ENCODE data around the gene HLA-DOB.
"Not testable (repeated sequence)": the region's sequence is repeated elsewhere in the genome, so short reads cannot be mapped to it uniquely, and the experiment has no call there.

The HLA-DOB gene

GRCh38 chr6:32785781-32786533 is 30.8 kb downstream of the HLA-DOB start:
- TF ChIP-seq FOXM1 (IDR thresholded peaks at IDR 0.05; ENCODE audit: borderline replicate concordance) (no peak), HDGF (IDR thresholded peaks at IDR 0.05; ENCODE audit: borderline replicate concordance) (no peak), FOXK2 (IDR thresholded peaks at IDR 0.05) (no peak), TARDBP (IDR thresholded peaks at IDR 0.05) (no peak), SP1 (IDR thresholded peaks at IDR 0.05) (no peak), LEF1 (IDR thresholded peaks at IDR 0.05; ENCODE audit: borderline replicate concordance) (no peak), L3MBTL2 (conservative IDR thresholded peaks at IDR 0.05) (no peak), ELF4 (IDR thresholded peaks at IDR 0.05) (no peak), SUZ12 (IDR thresholded peaks at IDR 0.05) (no peak), NFRKB (IDR thresholded peaks at IDR 0.05) (no peak)
- POLR2A ChIA-PET, result interaction anchor here (0.9 kb wide), 1 partner anchor 52 kb away, joined by 3 read pairs; no protein-coding TSS in a partner anchor
- DNase-seq (ENCODE audit: extremely low spot score), result peak; percentile 70
- CTCF ChIA-PET, result interaction anchor here (0.7 to 2.0 kb wide), 16 partner anchors 24 to 540 kb away, joined by 3 to 14 read pairs (median 4); partner anchors contain the start of genes PSMB9 and TAP1

DNA sequence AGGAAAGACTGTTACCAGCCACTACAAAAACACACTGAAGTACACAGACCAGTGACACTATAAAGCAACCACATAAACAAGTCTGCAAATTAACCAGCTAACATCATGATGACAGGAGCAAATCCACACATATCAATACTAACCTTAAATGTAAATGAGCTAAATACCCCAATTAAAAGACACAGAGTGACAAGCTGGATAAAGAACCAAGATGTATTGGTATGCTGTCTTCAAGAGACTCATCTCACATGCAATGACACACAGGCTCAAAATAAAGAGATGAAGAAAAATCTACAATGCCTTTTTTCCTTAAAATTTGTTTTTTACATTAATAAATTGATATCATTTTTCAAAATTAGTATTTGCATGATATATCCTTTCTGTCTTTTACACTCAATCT is 33.9 kb downstream of the HLA-DOB start:
- DNase-seq (ENCODE audit: extremely low spot score); POLR2A ChIA-PET; CTCF ChIA-PET: not testable (repeated sequence)

GRCh38 chr6:32779036-32779435 is 37.8 kb downstream of the HLA-DOB start:
- ChIA-PET CTCF (no interaction called here), POLR2A (no interaction called here)
- DNase-seq (ENCODE audit: extremely low spot score), result no peak
- no peak for TF ChIP-seq ELF4 (IDR thresholded peaks at IDR 0.05)
- no peak for TF ChIP-seq BHLHE40 (IDR thresholded peaks at IDR 0.05; ENCODE audit: borderline replicate concordance)
- no peak for TF ChIP-seq NFRKB (IDR thresholded peaks at IDR 0.05)
- no peak for TF ChIP-seq SP1 (IDR thresholded peaks at IDR 0.05)
- no peak for TF ChIP-seq ZNF384 (IDR thresholded peaks at IDR 0.05)
- TF ChIP-seq PKNOX1 (IDR thresholded peaks at IDR 0.05), result no peak

DNA sequence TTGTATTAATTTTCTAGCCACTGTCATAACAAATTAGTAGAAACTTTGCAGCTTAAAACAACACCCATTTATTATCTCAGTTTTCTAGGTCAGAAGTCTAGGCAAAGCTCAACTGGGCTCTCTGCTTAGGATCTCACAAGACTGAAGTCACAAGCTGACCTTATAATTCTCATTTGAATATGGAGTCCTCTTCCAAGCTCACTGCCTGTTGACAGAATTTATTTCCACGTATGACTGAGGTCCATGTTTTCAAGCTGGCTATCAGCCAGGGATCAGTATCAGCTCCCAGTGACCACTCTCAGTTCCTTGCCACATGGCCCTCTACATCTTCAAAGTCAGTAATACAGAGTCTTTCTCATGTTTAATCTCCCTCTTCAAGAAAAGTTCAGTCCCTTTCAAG is 41.7 kb downstream of the HLA-DOB start:
- ChIA-PET POLR2A (no interaction called here), CTCF (no interaction called here)
- TF ChIP-seq NFRKB (IDR thresholded peaks at IDR 0.05), result no peak
- TF ChIP-seq HDGF (IDR thresholded peaks at IDR 0.05; ENCODE audit: borderline replicate concordance), result no peak
- no peak for TF ChIP-seq ARNT (IDR thresholded peaks at IDR 0.05)
- DNase-seq (ENCODE audit: extremely low spot score), result no peak

GRCh38 chr6:32774426-32774825 is 42.4 kb downstream of the HLA-DOB start:
- POLR2A ChIA-PET, result no interaction called here
- no peak for DNase-seq (ENCODE audit: extremely low spot score)
- no peak for TF ChIP-seq TARDBP (IDR thresholded peaks at IDR 0.05)
- no peak for TF ChIP-seq SP1 (IDR thresholded peaks at IDR 0.05)
- TF ChIP-seq ELF4 (IDR thresholded peaks at IDR 0.05), result no peak
- no peak for TF ChIP-seq FOXM1 (IDR thresholded peaks at IDR 0.05; ENCODE audit: borderline replicate concordance)
- TF ChIP-seq L3MBTL2 (conservative IDR thresholded peaks at IDR 0.05), result no peak
- TF ChIP-seq ARNT (IDR thresholded peaks at IDR 0.05), result no peak
- CTCF ChIA-PET, result no interaction called here

DNA sequence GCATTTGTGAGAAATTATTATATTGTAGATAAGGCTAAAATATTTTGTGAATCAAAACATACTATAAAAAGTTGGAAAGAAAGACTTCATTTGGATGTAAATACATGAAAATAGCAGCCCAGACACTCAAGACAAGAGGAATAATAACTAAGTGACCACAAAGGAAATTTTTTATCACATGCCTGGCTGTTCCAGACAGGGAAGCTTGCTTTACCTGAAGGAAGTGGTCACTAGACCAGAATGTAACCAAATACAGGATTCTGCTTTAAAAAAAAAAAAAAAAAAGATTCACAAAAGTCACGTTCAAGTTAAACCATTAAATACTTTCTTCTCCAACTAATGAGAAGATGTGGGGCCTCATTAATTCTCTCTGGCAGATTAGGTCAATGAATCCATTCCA is 44.1 kb downstream of the HLA-DOB start:
- no peak for DNase-seq (ENCODE audit: extremely low spot score)
- ChIA-PET CTCF (no interaction called here), POLR2A (no interaction called here)
- no peak for TF ChIP-seq ARNT (IDR thresholded peaks at IDR 0.05)
- TF ChIP-seq CTBP1 (IDR thresholded peaks at IDR 0.05; ENCODE audit: borderline replicate concordance), result no peak
- TF ChIP-seq SUZ12 (IDR thresholded peaks at IDR 0.05), result no peak
- no peak for TF ChIP-seq SP1 (IDR thresholded peaks at IDR 0.05)
- TF ChIP-seq FOXM1 (IDR thresholded peaks at IDR 0.05; ENCODE audit: borderline replicate concordance), result no peak
- TF ChIP-seq NFRKB (IDR thresholded peaks at IDR 0.05), result no peak
- TF ChIP-seq FOXK2 (IDR thresholded peaks at IDR 0.05), result no peak
- no peak for TF ChIP-seq BHLHE40 (IDR thresholded peaks at IDR 0.05; ENCODE audit: borderline replicate concordance)
- no peak for TF ChIP-seq L3MBTL2 (conservative IDR thresholded peaks at IDR 0.05)
- TF ChIP-seq LEF1 (IDR thresholded peaks at IDR 0.05; ENCODE audit: borderline replicate concordance), result no peak
- TF ChIP-seq PKNOX1 (IDR thresholded peaks at IDR 0.05), result no peak
- TF ChIP-seq FOXA1 (IDR thresholded peaks at IDR 0.05), result no peak
- no peak for TF ChIP-seq HDGF (IDR thresholded peaks at IDR 0.05; ENCODE audit: borderline replicate concordance)
- TF ChIP-seq TARDBP (IDR thresholded peaks at IDR 0.05), result no peak
- no peak for TF ChIP-seq ZNF384 (IDR thresholded peaks at IDR 0.05)
- TF ChIP-seq ELF4 (IDR thresholded peaks at IDR 0.05), result no peak

GRCh38 chr6:32764048-32764447 is 52.8 kb downstream of the HLA-DOB start:
- no peak for DNase-seq (ENCODE audit: extremely low spot score)
- POLR2A ChIA-PET, result no interaction called here
- no peak for TF ChIP-seq PKNOX1 (IDR thresholded peaks at IDR 0.05)
- TF ChIP-seq TARDBP (IDR thresholded peaks at IDR 0.05), result no peak
- no peak for TF ChIP-seq SUZ12 (IDR thresholded peaks at IDR 0.05)
- TF ChIP-seq FOXM1 (IDR thresholded peaks at IDR 0.05; ENCODE audit: borderline replicate concordance), result no peak
- TF ChIP-seq LEF1 (IDR thresholded peaks at IDR 0.05; ENCODE audit: borderline replicate concordance), result no peak
- no peak for TF ChIP-seq ELF4 (IDR thresholded peaks at IDR 0.05)
- no peak for TF ChIP-seq HDGF (IDR thresholded peaks at IDR 0.05; ENCODE audit: borderline replicate concordance)
- TF ChIP-seq NFRKB (IDR thresholded peaks at IDR 0.05), result no peak
- no peak for TF ChIP-seq L3MBTL2 (conservative IDR thresholded peaks at IDR 0.05)
- no peak for TF ChIP-seq ARNT (IDR thresholded peaks at IDR 0.05)
- no peak for TF ChIP-seq ZNF384 (IDR thresholded peaks at IDR 0.05)
- no peak for TF ChIP-seq CTBP1 (IDR thresholded peaks at IDR 0.05; ENCODE audit: borderline replicate concordance)
- TF ChIP-seq FOXK2 (IDR thresholded peaks at IDR 0.05), result no peak
- TF ChIP-seq SP1 (IDR thresholded peaks at IDR 0.05), result no peak
- TF ChIP-seq FOXA1 (IDR thresholded peaks at IDR 0.05), result no peak
- no peak for TF ChIP-seq BHLHE40 (IDR thresholded peaks at IDR 0.05; ENCODE audit: borderline replicate concordance)
- CTCF ChIA-PET, result interaction anchor here (1.2 kb wide), 1 partner anchor 17 kb away, joined by 3 read pairs; no protein-coding TSS in a partner anchor

Measured in HEK293T (cell line).